SKM-1 (cell line): Measurements from ENCODE around the gene RAB21.
"Not testable (repeated sequence)": the region's sequence is repeated elsewhere in the genome, so short reads cannot be mapped to it uniquely, and the experiment has no call there.

Source experiments
- DNase-seq: peaks from one replicate; lab custom pipeline; 2025; ENCODE audit not compliant: unreplicated experiment; lab: John Stamatoyannopoulos, UW

Gene RAB21

DNA sequence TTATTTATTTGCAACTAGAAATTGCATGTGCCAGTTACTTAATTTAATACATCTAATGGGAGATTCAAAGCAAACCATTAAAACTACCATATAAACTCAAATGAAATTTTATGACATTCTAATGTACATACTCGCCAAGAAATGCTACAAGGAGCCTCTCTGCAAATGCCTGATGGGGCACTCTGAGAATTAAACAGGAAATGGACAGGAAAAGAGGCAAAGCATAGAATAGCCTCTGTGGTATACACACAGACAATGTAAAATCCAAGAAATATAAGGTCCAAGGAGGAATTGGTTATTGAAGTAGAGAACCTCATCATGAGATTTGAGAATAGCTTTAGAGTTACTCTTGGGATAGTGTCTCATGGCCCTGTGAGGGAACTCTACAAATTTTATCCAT lies 41.2 kb downstream of the RAB21 start:
- DNase-seq: no peak

DNA sequence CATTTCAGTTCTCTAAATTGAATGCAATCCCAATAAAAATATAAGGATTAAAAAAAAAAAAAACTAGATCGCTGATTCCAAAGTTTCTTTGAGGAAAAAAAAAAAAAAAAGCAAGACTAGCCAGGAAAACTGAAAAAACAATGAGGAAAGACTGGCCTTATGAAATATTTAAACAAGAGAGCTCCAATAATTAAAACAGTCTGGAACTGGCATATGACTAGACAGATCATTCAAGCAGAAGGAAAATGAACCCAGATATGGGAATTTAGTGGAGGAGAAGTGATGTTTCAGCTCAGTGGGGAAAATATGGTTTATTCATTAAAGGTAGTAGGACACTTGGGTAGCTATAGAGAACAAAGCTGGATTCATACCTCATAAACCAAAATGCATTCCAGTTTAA lies 42.9 kb downstream of the RAB21 start:
- DNase-seq: no peak

DNA sequence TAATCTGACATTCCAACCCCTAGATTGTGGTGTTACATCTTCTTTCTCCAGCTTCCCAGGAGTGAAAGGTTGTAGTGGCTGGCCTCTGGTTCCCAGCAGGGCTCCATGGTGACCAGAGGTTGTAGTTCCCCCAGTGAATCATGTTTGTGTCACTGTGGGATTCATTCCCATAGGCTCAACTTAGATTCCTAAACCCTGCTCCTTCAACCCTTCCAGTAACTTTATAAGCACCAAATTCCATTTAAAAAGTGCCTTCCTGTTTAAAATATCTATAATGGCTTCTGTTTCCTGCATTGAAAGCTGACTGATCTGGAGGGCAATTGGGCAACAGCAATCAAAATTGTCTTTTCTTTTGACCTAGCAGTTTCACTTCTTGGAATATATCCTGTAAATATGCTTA lies 44.4 kb downstream of the RAB21 start:
- DNase-seq: no peak

DNA sequence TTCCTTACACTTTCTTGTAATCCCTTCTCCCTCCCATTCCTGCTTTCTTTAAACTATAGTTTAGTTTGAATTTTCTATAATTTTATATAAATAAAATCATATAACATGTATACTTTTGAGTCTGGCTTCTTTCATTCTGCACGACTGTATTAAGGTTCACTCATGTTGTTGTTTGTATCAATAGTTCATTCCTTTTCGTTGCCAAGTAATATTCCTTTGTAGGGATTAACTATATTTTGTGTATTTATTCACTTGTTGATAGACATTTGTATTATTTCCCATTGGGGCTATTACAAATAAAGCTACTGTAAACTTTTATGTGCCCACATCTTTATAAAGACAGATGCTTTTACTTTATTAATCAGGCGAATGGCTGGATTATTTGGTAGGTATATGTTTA lies 45.5 kb downstream of the RAB21 start:
- DNase-seq: no peak

DNA sequence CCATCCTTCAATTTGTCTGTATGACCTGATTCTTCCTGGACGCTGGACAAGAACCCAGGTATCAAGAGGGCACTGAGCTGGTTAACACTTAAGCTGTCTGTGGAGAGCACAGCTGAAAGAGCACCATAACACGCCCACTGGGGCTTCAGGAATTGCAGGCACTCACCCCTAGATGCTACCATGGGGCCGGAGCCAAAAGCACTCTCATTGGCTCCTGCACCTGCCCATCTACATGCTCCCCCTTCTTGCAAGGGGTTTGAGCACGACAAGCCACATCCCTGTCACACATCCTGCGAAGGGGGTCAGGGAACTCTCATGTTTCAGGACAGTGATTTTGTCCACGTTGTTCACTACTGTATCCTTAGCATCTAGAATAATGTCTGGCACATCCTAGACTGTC lies 49.8 kb downstream of the RAB21 start:
- no peak for DNase-seq

DNA sequence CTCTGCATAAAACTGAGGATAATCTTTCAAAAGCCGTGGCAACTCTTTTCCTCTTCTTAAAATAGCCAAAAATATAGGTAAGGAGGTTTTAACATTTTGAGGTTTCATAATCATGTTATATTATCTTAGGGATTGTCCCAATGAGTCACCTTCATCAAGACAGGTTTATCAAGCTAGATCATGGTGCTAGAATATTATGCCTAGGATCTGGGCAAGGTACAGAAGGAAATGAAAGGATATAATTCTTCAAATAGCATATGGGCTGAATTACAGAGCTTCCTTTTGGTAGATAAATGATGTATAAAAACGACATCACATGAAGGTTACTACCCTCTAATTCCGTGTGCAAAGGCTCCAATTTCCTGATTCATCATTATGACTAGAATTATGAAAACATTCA lies 56.3 kb downstream of the RAB21 start:
- no peak for DNase-seq

GRCh38 chr12:71815242-71815641 lies 60.6 kb downstream of the RAB21 start:
- DNase-seq: not testable (repeated sequence)

- not testable (repeated sequence) for DNase-seq
Measured at GRCh38 chr12:71822088-71822487, 67.4 kb downstream of the RAB21 start.

GRCh38 chr12:71828813-71829212 lies 74.2 kb downstream of the RAB21 start:
- no peak for DNase-seq

DNA sequence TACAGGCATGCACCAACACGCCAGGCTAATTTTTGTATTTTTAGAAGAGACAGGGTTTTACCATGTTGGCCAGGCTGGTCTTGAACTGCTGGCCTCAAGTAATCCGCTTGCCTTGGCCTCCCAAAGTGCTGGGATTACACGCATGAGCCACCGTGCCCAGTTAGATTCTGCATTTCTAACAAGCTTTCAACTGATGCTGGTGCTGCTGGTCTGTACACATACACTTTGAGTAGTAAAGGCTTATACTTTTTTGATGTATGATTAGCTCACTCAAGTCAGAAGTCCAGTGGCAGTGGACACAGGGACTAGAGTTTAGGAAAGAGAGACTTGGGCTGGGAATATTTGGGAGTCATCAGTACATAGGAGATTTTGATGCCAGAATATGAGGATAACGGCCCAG lies 82.7 kb downstream of the RAB21 start:
- no peak for DNase-seq

DNA sequence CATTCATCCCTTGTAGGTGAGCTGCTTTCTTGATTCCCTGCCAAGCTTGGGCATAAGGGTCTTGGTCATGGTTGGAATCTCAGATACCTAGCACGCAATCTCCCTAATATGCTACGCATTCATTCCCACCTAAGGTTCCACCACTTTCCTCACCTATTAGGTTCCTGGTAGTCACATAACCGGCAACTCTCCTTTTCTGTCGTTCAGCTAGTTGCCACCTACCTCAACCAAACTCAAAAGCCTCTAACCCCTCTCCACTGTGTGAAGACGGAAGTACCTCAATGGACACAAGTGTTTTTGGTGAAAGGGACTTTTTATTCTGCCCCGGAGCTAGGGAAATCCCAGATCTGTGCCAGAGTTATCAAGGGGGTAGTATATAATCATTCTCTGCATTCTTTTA lies 83.6 kb downstream of the RAB21 start:
- no peak for DNase-seq

DNA sequence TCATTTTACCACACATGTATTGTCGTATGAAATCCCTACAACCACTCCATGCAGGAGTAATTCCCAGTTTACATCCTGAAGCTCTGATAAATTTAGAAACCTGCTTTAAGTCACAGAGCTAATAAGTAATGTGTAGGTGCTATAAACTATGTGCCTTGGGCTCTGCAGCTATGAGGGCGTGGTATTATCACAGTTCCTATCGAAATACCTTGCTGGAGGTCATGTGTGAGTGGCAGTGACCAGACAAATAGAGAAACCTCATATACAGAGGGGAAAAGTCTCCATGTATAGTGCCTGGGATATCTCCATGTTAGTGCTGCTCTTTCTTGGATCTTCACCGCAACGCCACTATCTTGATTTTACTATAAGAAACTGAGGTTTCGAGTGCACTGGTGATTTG lies 84.0 kb downstream of the RAB21 start:
- no peak for DNase-seq

DNA sequence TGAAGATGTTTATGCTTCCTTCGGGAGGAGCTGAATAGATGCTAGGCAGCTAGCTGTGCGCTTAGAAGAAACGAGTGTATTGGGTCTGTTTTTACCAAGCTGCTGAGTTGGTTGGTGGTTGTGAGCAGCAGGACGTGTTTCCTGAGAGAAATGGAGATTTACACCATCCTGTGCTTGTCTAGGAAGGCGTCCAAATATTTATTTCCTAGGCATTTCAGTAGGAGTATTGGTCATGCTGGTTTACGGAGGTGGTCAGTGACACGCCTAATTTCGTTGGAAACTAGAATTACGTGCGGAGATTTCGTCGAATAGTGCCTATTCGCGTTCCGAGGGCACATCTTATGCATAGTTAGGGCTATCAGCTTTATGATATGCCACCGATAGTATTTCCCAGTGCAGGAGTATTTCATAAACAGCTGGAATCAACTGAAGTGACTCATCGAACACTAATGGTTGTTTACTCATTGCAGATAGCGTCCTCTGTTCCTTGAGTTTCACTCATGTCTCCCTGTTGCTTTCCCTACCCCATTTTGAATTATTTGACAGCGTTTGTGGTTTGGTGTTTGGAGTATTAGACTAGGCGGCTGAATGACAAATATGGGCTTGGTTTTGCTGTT lies 85.7 kb downstream of the RAB21 start:
- no peak for DNase-seq

DNA sequence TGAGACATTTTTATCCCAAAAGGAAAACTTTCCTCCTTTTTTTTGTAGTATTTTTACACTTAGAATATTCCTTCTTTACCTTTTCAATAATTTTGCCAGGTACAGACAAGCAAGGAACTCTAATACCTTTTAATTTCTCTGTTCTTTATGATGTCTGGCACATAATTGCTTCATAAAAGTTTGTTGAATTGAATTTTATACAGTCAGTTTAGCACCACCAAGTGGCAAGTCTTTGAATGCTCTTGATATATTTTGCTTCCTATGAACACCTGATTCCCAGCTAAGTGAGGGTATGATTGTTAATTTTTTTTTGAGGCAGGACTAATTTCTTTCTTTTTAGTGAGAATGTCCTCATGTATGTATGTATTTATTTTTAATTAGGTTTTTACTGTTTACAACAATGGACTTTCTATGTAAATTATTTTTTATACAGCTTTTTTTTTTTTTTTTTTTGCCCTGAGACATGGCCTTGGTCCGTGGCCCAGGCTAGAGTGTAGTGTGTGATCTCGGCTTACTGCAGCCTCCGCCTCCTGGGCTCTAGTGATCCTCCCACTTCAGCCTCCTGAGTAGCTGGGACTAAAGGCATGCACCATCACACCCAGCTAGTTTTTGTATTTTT lies 91.8 kb downstream of the RAB21 start:
- no peak for DNase-seq

DNA sequence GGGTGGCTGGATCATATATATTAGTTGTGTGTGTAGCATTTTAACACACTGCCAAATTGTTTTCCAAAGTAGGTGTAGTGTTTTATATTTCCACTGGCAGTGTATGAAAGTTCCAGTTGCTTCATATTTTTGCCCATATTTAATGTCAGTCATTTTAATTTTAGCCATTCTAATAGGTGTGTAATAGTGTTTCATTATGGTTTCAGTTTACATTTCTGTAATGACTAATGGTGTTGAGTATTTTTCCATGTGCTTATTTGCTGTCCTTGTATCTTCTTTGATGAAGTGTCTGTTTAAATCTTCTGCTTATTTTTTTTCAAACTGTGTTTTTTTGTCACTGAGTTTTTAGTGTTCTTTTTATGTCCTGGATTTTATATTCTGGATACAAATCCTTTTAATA lies 93.5 kb downstream of the RAB21 start:
- no peak for DNase-seq

GRCh38 chr12:71849109-71849851 lies 94.6 kb downstream of the RAB21 start:
- no peak for DNase-seq
